Left cardiac atrium (tissue), 4 donors: ENCODE measurements around the gene CCDC134. TPM values are rescaled to one million over a fixed set of nuclear protein-coding genes. Genes with fewer than 3 reads are reported as not detected.

Experiments
- ATAC-seq, 2 donors: fragments of 200-7000 bp; cut with Tn5 transposase; one replicate each; pipeline ENCODE4 v1.9.1; 2020; ENCODE audit warnings: mild to moderate bottlenecking in 2 of 2, moderate library complexity in 2 of 2
- DNase-seq: peaks from one replicate; pipeline ENCODE4 v3.0.0-alpha.2; 2020
- intact Hi-C, 2 donors: fragments of 100-400 bp; cut with DNase I; formaldehyde crosslinking; loops; one replicate each; pipeline versions ENCODE4 v1.14.1 to v1.15.1; 2022 to 2023
- long read RNA-seq: library from polyadenylated mRNA; unstranded; transcript quantifications from one replicate; pipeline ENCODE4 v2.0.0, GENCODE V29; 2021
- total RNA-seq, 2 donors: library from RNA; stranded (reverse); fragmentation: NEBNext Ultra II Directional; extraction: Animal tissue kit (Norgen Biotek cat#: 25700); gene quantifications; one replicate each; pipeline ENCODE4 v1.2.1, GENCODE V29; 2021
- donor health status: DM: no; HTN: yes; CAD: no.
- donor health status: DM: no; HTN: yes; CAD: no; lungs with severe emphysema.
- donor health status: DM: yes; HTN: yes; CAD: no.
- donor health status: Dilated cardiomyopathy.

The CCDC134 gene
- total RNA-seq: 1 to 10 TPM; 4.9 to 5.4 TPM
- long read RNA-seq, partial matches to known transcripts: 0 of 2 reads
- long read RNA-seq, other reads (novel, unspliced or antisense): 0 of 2 reads

DNA sequence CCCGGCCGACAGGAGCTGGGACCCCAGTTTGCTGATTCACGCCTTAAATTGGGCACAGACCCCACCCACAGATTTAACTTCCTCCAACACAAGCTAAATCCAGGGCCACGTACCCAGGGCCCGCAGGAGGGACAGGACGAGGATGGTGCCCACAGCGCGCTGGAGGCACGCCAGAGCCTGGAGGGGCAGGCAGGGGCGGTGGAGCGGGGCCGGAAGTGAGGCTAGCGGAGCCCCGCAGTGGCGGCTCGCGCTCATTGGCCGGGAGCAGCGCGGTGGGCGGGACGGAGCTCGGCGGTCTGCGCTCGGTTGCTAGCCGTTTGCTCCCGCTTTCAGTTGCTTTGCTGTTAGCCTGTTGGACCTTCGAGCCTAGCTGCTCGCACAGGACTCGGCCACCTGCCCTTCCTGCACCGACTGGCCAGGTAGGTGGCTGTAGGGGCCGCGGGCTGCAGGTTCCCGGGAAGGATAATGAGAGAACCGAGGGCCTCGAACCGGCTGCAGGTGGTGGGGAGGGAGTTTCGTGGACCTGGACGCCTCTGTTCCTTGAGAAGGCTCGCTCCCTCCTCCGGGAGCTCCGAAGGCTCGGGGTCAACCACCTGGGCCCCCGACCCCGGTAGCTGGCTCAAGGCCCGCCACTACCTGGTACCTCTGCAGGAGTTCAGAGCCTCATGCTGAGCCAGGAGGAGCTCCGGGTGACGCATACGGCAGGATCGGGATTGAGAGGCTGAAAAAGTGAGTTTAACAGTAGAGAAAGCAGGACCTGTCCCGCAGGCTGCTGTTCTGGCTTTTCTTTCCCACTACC lies at the start of gene CCDC134:
Gene CCDC134 (plus strand): TSS at position 332 of the 799 bp plus-strand sequence. CDS start 8,212 bp downstream, outside the sequence.
- ATAC-seq (peak; percentile 99), DNase-seq (peak; percentile 93)
- intact Hi-C loops: loop anchor here in 1 of 2 donors (10.0 kb wide), 1 partner anchor 96 kb away; no protein-coding TSS in a partner anchor

DNA sequence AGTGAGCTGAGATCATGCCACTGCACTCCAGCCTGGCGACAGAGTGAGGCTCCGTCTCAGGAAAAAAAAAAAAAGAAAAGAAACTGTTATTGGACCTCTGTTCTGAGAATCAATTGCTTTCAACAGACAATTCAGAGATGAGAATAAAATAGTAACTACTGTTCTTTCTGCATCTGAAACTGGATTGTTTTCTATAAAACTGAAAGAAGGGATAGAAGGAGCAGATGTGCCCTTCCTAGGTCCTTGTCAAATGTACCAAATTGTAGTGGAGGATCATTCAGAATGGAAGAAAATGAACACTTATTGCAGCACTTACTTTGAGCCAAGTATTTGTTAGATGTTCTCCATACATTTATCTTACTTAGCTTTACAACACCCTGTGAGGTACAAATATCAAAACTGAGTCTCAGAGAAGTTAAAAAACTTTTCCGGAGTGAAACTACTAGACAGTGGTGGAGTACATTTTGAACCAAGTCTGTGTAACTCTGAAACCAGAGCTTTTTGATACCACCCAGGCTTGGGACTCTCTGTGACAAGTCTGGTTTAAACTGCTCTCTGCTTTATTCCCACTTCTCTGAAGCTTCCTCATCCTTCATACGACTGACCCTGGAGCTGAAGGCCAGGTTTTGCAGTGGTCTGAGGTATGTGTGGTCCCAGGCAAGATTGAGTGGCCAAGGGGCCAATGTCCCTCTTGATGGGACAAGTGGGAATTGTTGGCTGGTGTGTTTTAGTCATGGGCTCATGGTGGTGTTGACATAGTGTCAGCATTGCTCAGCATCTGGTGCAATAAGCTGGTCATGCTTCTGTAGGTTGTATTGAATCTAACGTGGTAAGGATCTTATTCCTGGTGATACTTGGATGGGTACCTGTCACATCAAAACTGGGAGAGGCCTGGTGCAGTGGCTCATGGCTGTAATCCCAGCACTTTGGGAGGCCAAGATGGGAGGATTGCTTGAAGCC lies 48.2 kb upstream of the CCDC134 start:
- intact Hi-C loops: no loop called here
- DNase-seq (no peak), ATAC-seq (no peak)

DNA sequence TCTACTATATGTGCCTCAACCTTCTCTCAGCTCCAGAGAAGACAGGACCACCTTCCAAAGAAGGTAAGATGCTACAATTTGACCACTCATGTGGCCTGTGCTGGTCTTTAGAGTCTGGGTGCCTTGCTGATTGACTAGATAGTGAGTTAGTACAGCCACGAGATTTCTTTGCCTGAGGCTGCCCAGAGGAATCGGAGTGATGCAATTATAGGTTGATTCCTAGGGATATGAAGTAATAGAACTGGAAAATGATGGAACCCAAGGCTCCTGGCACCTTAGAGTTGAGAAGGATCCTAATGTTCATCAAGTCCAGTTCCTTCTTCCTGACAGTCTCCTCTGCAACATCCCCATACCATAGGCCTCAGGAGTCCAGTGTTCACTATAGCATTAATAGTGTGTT lies 46.5 kb upstream of the CCDC134 start:
- ATAC-seq (no peak), DNase-seq (no peak)
- intact Hi-C loops: no loop called here

DNA sequence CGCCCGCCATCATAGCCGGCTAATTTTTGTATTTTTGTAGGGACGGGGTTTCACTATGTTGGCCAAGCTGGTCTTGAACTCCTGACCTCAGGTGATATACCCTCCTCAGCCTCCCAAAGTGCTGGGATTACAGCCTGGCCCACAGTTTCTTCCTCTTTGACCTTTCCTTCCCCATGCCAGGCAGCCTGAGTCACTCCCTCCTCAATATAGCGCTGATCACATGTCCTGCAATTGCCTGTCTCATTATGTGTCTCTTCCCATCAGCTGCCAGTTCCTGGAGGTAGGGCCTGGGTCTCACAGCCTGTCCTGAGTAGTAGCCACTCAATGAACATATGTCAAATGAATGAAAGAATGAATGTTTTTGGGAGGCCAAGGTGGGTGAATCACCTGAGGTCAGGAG lies 43.0 kb upstream of the CCDC134 start:
- no peak for DNase-seq
- intact Hi-C loops: no loop called here
- ATAC-seq: peak in 1 of 2 donors; percentile 33

DNA sequence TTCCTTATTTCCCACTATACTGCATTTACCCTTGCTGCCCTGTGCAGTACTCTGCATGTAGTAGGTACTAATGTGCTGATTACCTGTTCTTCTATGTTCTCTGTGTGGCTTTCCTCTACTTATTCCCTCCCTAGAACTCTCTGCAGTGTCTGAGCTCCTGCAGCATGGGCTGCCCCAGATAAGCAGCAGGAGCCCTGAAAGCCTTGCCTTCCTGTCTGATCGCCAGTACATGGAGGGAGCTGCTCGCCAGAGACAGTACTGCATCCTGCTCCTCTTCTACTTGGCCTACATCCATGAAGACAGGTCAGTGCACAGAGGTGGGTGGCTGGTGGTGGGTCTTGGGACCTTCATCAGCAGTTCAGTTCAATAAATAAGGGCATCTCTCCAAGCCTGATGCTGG lies 42.2 kb upstream of the CCDC134 start:
- no peak for DNase-seq
- intact Hi-C loops: no loop called here

DNA sequence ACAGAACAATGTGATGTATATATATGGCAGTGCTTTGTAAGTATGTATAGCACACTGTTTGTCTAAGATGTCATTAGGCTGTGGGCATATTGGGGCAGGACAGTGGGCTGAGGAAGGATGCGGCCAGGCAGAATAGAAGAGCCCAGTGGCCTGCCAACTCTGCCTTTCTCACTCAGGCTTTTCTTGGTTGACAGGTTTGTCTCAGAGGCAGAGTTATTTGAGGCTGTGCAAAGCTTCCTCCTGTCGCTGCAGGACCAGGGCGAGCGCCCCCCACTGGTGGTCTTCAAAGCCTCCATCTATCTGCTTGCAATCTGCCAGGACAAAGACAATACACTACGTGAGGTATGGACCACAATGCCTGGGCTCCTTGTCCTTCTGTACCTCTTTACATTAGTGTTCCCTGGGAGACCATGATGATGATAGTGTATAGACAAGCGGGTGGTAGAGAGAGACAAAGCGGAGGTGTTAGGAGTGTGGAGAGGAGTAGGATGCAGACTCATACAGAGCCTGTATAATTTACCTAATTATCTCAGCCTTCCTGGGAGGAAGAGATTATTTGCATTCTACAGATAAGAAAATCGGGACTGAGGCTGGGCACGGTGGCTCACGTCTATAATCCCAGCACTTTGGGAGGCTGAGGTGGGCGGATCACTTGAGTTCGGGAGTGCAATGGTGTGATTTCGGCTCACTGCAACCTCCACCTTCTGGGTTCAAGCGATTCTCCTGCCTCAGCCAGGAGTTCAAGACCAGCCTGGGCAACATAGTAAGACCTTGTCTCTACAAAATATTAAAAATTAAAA lies 37.3 kb upstream of the CCDC134 start:
- DNase-seq (no peak), ATAC-seq (no peak)
- intact Hi-C loops: no loop called here

More for the DNA sequence above, 42.2 kb upstream of the CCDC134 start:
- no peak for ATAC-seq

DNA sequence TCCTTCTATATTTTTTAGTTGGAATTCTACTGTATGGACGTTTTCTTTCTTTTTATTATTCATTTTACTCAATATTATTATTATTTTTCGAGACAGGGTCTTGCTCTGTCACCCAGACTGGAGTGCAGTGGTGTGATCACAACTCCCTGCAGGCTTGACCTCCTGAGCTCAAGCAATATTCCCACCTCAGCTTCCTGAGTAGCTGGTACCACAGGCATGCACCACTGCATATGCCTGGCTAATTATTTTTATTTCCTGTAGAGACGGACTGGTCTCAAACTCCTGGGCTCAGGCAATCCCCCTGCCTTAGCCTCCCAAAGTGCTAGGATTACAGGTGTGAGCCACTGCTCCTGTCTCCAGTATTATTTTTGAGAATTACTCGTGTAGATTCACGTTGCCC lies 34.0 kb upstream of the CCDC134 start:
- intact Hi-C loops: no loop called here
- no peak for DNase-seq
- no peak for ATAC-seq

DNA sequence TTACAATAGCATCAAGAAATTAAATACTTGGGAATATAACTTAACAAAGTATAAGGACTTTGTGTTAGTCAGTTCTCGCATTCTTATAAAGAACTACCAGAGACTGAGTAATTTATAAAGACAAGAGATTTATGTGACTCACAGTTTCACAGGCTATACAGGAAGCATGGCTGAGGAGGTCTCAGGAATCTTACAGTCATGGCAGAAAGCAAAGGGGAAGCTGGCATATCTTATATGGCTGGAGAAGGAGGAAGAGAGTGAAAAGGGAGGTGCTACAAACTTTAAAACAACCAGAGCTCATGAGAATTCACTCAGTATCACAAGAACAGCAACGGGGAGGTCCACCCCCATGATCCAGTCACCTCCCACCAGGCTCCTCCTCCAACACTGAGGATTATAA lies 32.0 kb upstream of the CCDC134 start:
- no peak for DNase-seq
- no peak for ATAC-seq
- intact Hi-C loops: no loop called here

DNA sequence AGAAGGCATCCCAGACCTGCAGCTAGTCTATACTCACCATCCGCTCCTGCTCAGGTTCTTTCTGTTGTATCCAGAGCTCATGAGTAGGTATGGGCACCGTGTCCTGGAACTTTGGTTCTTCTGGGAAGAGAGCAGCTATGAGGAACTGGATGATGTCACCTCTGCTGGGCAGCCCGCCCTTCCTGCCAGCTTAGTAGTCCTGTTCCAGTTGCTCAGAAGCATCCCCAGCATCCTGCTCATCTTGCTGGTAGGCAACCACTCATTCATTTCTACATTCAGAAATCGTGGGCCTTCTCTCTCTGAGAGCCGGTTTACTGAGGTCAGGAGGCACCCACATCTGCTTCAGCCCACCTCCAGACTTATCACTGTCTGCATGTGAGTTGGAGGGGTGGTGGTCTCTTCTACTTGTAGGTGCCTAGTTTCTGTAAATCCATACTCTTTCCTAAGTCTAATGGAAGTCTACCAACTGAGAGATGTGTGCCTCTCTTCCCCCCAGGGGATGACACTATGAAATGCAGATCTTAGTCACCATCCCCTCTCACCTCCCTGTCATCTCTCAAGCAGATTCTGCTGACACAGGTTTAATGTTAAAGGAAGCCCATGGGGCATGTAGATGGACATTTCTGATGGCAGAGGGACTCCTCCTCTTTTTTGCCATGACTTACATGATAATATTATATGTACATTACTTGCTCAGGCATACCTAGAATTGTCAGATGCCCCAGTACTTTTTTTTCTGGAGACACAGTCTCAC lies 29.6 kb upstream of the CCDC134 start:
- intact Hi-C loops: no loop called here
- DNase-seq: no peak
- no peak for ATAC-seq

DNA sequence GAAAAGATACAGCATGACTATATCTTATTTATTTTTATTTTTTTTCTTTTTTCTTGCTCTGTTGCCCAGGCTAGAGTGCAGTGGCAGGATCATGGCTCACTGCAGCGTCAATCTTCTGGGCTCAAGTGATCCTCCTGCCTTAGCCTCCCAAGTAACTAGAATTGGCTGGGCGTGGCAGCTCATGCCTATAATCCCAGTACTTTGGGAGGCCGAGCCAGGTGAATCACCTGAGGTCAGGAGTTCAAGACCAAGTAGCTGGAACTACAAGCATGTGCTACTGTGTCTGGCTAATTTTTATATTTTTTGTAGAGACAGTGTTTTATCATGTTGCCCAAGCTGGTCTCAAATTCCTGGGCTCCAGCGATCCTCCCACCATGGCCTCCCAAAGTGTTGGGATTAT lies 28.3 kb upstream of the CCDC134 start:
- ATAC-seq (no peak), DNase-seq (no peak)
- intact Hi-C loops: no loop called here

DNA sequence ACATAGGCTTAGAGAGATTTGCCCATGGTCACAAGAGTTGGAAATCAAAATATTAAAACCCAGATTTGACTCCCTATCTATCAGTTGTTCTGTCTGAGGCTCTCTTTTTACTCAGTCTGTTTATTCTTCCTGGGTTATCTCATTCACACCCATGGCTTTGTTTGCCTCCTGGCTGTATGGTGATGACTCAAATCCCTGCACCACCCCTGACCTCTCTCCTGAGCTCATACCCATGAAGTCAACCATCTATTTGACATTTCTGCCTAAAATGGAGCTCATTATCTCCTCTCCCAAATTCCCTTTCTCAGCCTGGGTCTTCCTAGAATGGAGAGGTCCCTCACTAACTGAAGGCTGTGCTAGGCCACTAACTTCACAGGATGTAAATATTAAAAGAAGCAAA lies 27.8 kb upstream of the CCDC134 start:
- intact Hi-C loops: no loop called here
- DNase-seq: no peak
- ATAC-seq: peak in 1 of 2 donors; percentile 65

DNA sequence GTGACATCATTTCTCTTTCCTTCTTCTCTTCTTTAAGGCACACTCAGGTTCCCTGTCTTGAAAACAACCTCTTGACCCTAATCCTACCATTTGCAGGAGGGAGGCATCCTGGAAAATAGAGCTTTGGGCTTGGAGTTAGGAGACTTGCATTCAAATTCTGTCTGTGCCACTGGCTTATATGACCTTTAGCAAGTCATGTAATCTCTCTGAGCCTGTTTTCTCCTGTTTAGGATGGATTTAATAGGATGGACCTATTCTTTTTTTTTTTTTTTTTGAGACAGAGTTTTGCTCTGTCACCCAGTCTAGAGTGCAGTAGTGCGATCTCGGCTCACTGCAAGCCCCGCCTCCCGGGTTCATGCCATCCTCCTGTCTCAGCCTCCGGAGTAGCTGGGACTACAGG lies 25.1 kb upstream of the CCDC134 start:
- intact Hi-C loops: no loop called here
- no peak for DNase-seq
- no peak for ATAC-seq

DNA sequence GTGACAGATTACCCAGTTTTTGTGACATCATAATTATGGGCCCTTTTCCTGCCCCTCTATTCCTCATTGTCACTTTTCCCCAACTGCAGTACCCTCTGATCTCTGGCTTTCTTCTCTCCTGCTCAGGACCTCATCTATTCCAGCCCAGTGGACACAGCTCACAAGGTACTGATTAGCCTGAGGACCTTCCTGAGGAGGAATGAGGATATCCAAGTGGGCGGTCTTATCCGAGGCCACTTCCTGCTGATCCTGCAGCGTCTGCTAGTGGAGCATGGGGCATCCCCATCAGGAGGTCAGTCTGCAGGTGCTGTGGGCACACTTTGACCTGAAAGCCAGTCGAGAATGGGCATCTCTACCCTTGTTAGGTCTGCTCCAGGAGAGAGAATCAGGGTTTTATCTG lies 24.5 kb upstream of the CCDC134 start:
- intact Hi-C loops: no loop called here
- ATAC-seq (no peak), DNase-seq (no peak)

DNA sequence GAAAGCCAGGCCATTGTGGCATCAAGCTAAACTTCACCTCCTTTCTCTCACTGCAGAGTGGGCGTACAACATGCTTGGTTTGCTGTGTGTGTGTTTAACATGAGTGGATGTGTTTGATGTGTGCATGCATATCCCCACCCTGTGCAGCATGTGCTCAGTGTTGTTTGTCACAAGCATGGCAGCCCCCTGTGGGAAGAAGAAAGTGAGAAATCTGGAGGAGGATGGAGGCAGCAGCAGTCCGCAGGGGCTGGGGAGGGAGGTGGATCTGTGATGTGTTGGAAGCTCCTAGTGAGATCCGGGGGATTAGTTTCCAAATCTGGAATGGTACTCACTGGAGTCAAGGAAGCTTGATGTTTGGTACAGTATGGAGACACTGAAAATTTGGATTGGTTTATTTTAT lies 24.1 kb upstream of the CCDC134 start:
- no peak for ATAC-seq
- intact Hi-C loops: no loop called here
- DNase-seq: no peak

DNA sequence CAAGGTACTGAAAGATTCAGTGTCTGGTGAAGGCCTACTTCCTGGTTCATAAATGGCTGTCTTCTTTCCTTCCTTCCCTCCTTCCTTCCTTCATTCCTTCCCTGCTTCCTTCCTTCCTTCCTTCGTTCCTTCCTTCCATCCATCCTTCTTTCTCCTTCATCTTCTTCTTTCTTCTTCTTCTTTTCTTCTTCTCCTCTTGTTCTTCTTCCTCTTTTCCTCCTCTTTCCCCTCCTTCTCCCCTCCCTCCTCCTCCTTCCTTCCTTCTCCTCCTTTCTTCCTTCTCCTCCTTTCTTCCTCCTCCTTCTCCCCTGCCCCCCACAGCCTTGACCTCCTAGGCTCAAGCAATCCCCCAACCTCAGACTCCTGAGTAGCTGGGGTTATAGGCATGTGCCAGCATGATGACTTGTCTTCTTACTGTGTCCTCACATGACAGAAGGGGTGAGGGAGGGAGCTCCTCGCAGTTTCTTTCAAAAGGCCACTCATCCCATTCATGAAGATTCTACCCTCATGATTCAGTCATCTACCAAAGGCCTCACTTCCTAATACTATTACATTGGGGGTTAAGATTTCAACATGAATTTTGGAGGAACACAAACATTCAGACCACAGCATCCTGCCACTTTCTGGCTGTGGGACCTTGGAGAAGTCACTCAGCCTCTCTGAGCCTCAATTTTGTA lies 22.6 kb upstream of the CCDC134 start:
- DNase-seq: no peak
- intact Hi-C loops: no loop called here
- ATAC-seq: no peak

DNA sequence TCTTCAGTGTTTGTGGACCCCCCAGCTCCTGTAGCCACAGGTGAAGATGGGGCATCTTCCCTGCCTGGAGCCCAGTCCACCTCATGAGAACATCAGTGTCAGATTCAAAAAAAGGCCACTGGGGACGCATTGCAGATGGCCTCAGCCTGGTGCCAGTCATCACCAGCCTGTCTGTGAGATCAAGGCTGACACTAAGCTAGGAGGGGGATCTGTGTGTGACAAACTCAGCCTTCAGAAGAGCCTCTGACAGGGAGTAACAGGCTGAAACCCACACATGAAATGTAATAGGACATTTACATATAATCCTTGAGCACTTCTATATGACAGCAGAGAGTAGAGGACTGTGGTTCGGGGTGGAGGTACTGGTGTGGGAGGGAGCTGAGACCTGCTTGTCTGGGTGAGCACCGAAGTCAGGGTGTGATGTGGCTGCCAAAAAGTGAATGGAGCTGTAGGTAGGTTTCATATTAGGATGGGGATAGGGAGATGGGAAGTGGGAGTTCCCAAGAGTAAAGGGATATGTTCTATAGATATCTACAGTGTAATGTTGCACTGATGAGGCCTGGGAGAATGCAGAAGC lies 20.5 kb upstream of the CCDC134 start:
- intact Hi-C loops: no loop called here
- no peak for DNase-seq

DNA sequence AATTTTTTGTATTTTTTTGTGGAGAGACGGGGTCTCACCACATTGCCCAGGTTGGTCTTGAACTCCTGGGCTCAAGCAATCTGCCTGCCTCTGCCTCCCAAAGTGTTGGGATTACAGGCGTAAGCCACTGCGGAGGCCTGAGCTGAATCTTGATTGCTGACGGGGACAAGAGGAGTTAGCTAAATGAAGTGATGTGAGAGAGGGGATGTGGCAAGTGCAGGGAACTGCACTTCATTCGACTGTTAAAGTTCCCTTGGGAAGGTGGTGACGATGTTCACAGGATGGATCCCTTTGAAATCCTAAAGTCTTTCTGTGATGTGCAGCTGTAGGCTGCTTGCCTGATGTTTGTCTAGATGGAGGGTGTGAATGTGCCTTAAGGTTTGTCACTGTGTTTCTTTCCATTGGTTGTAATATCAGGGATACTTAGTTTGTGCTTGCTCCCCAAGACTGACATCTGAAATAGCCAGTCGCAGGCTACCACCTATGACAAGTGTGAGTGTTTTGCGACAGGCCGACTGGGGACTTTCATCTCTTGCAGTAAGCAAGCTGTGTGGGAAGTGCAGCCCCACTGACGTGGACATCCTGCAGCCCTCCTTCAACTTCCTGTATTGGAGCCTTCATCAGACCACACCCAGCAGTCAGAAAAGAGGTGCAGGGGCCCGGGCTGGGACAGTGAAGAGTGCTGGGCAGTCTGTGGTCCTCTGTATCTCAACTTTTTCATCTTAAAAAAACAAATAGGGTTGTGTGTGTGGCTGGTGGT lies 19.6 kb upstream of the CCDC134 start:
- DNase-seq (peak; percentile 67), ATAC-seq (peak; percentile 88 to 93)
- intact Hi-C loops: no loop called here

More for the DNA sequence above, 20.5 kb upstream of the CCDC134 start:
- ATAC-seq: no peak
